ENCODE data around the gene EFCAB11. TPM values are rescaled to one million over a fixed set of nuclear protein-coding genes. Genes with fewer than 3 reads are reported as not detected.

EFCAB11 gene
- total and polyA plus RNA-seq, 2 donors (not counting 1 experiment from before 2014, with no cell fraction given), result 4.2 to 13.8 TPM

DNA sequence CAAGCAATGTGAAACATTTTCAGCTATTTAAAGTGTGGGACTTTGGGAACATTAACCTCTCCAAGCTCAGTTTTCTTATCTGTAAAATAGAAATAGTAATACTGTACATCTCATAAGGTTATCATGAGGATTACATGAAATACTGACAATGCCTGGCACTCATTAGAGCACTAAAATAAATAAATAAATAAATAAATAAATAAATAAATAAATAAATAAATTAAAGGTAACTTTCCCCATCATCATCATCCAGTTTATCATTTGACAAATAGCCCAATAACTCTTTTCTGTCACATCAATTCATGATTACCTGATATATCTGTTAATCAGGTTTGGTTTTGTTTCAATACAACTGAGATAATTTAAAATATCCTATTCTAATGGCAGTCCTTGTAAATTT, 48.5 kb downstream of the EFCAB11 start:
- H2AFZ ChIP-seq (ENCODE audit: insufficient read depth, low read depth, low read length, poor library complexity, severe bottlenecking), result no peak overlapping the region
- Mint-ChIP-seq H3K4me3 (no peak overlapping the region), H3K9me3 (ENCODE audit: insufficient read depth) (no peaks in the 10 kb centered on the region), H3K27me3 (no peaks in the 10 kb centered on the region), H3K4me1 (no peaks in the 10 kb centered on the region), H3K27ac (no peak overlapping the region)
- no peaks in the 10 kb centered on the region for H3K36me3 ChIP-seq (replicated peaks in 1 of 2; ENCODE audit: control extremely low read depth in 1 of 2, control insufficient read depth in 1 of 2, extremely low read depth in 1 of 2, insufficient read depth in 2 of 2, low read length in 1 of 2)
- POLR2A ChIA-PET, result no interaction called here
- H3K27me3 ChIP-seq (replicated peaks in 1 of 4; ENCODE audit: control extremely low read depth in 1 of 4, control insufficient read depth in 3 of 4, insufficient read depth in 4 of 4, low read length in 3 of 4), result no peaks in the 10 kb centered on the region
- ATAC-seq (ENCODE audit: low read depth), result no peak
- DNase-seq, result no peak
- TF ChIP-seq EZH2 (IDR thresholded peaks at IDR 0.05; ENCODE audit: borderline replicate concordance, insufficient read depth, low read depth, low read length, poor library complexity, severe bottlenecking), result no peak
- TF ChIP-seq, protein P1, sequence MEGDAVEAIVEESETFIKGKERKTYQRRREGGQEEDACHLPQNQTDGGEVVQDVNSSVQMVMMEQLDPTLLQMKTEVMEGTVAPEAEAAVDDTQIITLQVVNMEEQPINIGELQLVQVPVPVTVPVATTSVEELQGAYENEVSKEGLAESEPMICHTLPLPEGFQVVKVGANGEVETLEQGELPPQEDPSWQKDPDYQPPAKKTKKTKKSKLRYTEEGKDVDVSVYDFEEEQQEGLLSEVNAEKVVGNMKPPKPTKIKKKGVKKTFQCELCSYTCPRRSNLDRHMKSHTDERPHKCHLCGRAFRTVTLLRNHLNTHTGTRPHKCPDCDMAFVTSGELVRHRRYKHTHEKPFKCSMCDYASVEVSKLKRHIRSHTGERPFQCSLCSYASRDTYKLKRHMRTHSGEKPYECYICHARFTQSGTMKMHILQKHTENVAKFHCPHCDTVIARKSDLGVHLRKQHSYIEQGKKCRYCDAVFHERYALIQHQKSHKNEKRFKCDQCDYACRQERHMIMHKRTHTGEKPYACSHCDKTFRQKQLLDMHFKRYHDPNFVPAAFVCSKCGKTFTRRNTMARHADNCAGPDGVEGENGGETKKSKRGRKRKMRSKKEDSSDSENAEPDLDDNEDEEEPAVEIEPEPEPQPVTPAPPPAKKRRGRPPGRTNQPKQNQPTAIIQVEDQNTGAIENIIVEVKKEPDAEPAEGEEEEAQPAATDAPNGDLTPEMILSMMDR (IDR thresholded peaks at IDR 0.05), result no peak
- H3K9ac ChIP-seq (ENCODE audit: low read length), result no peak overlapping the region
- H3K4me2 ChIP-seq (replicated peaks; ENCODE audit: low read depth, low read length, poor library complexity, severe bottlenecking), result no peak overlapping the region
- no peaks in the 10 kb centered on the region for H3K9me3 ChIP-seq (ENCODE audit: control extremely low read depth in 1 of 3, control insufficient read depth in 2 of 3, insufficient read depth in 1 of 3, low read length in 2 of 3)
- H3K4me3 ChIP-seq (ENCODE audit: control extremely low read depth in 1 of 5, extremely low read depth in 1 of 5, insufficient read depth in 1 of 5, low read depth in 2 of 5, low read length in 4 of 5), result no peak overlapping the region
- no peaks in the 10 kb centered on the region for H3K4me1 ChIP-seq (ENCODE audit: control insufficient read depth in 2 of 2, insufficient read depth in 2 of 2, low read length in 2 of 2)
- CTCF ChIA-PET, result interaction anchor here (0.7 to 1.5 kb wide), 2 partner anchors 9 to 181 kb away, joined by 3 read pairs; no protein-coding TSS in a partner anchor
- H4K20me1 ChIP-seq (ENCODE audit: control insufficient read depth, insufficient read depth, low read length, poor library complexity, severe bottlenecking), result no peaks in the 10 kb centered on the region
- intact Hi-C loops (cut with micrococcal nuclease), result no loop called here
- no peaks in the 10 kb centered on the region for H3K79me2 ChIP-seq (ENCODE audit: control insufficient read depth, insufficient read depth, low read length)
- H3K27ac ChIP-seq (ENCODE audit: low read length in 2 of 2), result no peak overlapping the region

DNA sequence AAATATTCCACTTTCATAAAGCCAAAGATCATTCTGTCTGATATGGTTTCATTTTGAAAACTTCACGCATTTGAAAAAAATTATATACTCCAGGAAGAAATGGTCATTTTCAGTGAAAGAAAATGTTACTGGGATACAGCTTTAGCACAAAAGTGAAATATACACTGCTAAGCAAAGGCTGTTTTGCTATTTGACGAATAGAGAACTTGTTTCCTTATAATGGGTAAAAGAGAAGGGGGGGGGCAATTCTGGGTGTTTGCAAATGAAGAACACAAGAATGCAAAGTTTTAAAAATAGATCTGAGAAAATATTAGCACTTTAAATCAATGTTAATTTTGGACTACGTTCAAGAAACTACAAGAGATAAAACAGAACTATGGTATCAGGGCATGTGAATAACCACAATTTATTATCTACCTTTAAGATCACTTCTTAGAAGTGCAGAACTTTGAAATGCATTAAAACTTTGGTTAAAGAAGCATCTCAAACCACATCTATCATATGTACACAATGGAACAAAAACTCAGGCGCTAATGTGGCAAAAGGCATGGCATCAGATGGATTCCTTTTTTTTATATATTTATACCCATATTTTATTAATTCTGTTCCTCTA, 51.1 kb downstream of the EFCAB11 start:
- no peaks in the 10 kb centered on the region for H3K9me3 ChIP-seq (ENCODE audit: control extremely low read depth in 1 of 3, control insufficient read depth in 2 of 3, insufficient read depth in 1 of 3, low read length in 2 of 3)
- Mint-ChIP-seq H3K9me3 (ENCODE audit: insufficient read depth) (no peaks in the 10 kb centered on the region), H3K4me3 (no peak overlapping the region), H3K4me1 (no peaks in the 10 kb centered on the region), H3K27ac (no peak overlapping the region), H3K27me3 (no peaks in the 10 kb centered on the region)
- H3K36me3 ChIP-seq (replicated peaks in 1 of 2; ENCODE audit: control extremely low read depth in 1 of 2, control insufficient read depth in 1 of 2, extremely low read depth in 1 of 2, insufficient read depth in 2 of 2, low read length in 1 of 2), result no peaks in the 10 kb centered on the region
- H3K79me2 ChIP-seq (ENCODE audit: control insufficient read depth, insufficient read depth, low read length), result no peaks in the 10 kb centered on the region
- no peaks in the 10 kb centered on the region for H3K27me3 ChIP-seq (replicated peaks in 1 of 4; ENCODE audit: control extremely low read depth in 1 of 4, control insufficient read depth in 3 of 4, insufficient read depth in 4 of 4, low read length in 3 of 4)
- H4K20me1 ChIP-seq (ENCODE audit: control insufficient read depth, insufficient read depth, low read length, poor library complexity, severe bottlenecking), result no peaks in the 10 kb centered on the region
- no peak overlapping the region for H3K4me2 ChIP-seq (replicated peaks; ENCODE audit: low read depth, low read length, poor library complexity, severe bottlenecking)
- no peak for ATAC-seq (ENCODE audit: low read depth)
- DNase-seq, result no peak
- no peak overlapping the region for H3K27ac ChIP-seq (ENCODE audit: low read length in 2 of 2)
- no CpG with 5 or more reads among the region's 4 CpGs for WGBS (ENCODE audit: insufficient coverage)
- H3K4me1 ChIP-seq (ENCODE audit: control insufficient read depth in 2 of 2, insufficient read depth in 2 of 2, low read length in 2 of 2), result no peaks in the 10 kb centered on the region
- intact Hi-C loops (cut with micrococcal nuclease), result loop anchor here (5.0 kb wide), 3 partner anchors 486 to 1236 kb away; partner anchors contain the start of gene FOXN3
- ChIA-PET POLR2A (no interaction called here), CTCF (interaction anchor here (1.3 kb wide), 1 partner anchor 877 kb away, joined by 10 read pairs; no protein-coding TSS in a partner anchor)
- no peak overlapping the region for H3K4me3 ChIP-seq (ENCODE audit: control extremely low read depth in 1 of 5, extremely low read depth in 1 of 5, insufficient read depth in 1 of 5, low read depth in 2 of 5, low read length in 4 of 5)
- no peak overlapping the region for H2AFZ ChIP-seq (ENCODE audit: insufficient read depth, low read depth, low read length, poor library complexity, severe bottlenecking)
- TF ChIP-seq, protein P1 (IDR thresholded peaks at IDR 0.05), result no peak
- no peak for TF ChIP-seq EZH2 (IDR thresholded peaks at IDR 0.05; ENCODE audit: borderline replicate concordance, insufficient read depth, low read depth, low read length, poor library complexity, severe bottlenecking)
- H3K9ac ChIP-seq (ENCODE audit: low read length), result no peak overlapping the region

Measured in B cell (primary cell).